Neural progenitor cell (in vitro differentiated cells): ENCODE measurements around the gene TICAM1.

Experiments used
- EZH2 ChIP-seq: fragments of 200-600 bp; sonication (generic); IDR thresholded peaks from 2 replicates; pipeline ENCODE4 v1.6.1; 2017; ENCODE audit warnings: antibody characterized with exemption, mild to moderate bottlenecking, moderate library complexity
- EZH2phosphoT487 ChIP-seq: fragments of 200-600 bp; sonication (generic); IDR thresholded peaks from 2 replicates; pipeline ENCODE4 v1.6.1; 2017; ENCODE audit warnings: antibody characterized with exemption
- TF ChIP-seq, protein P1 (sequence below): fragments of 200-600 bp; sonication (generic); IDR thresholded peaks from 2 replicates; pipeline ENCODE4 v1.5.1; 2017; ENCODE audit warnings: antibody characterized with exemption, mild to moderate bottlenecking

DNA sequence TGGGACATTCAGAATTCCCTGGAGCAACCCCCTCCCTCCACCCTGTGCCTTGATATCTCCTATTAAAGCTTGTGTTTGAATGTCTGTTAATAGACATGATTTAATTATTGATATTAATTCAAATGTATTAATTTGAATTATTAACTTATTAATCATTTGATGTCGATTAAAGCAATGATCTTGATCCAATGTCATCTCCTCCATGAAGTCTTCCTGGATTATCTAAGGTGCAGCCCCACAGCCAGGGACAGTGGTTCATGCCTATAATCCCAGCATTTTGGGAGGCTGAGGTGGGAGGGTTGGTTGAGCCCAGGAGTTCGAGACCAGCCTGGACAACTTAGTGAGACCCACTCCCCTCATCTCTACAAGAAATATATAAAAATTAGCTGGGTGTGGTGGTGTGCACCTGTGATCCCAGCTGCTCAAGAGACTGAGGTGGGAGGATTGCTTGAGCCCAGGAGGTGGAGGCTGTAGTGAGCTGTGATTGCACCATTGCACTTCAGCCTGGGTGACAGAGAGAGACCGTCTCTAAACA lies 30.4 kb downstream of the TICAM1 start:
- TF ChIP-seq EZH2phosphoT487 = no peak
- TF ChIP-seq, protein P1, sequence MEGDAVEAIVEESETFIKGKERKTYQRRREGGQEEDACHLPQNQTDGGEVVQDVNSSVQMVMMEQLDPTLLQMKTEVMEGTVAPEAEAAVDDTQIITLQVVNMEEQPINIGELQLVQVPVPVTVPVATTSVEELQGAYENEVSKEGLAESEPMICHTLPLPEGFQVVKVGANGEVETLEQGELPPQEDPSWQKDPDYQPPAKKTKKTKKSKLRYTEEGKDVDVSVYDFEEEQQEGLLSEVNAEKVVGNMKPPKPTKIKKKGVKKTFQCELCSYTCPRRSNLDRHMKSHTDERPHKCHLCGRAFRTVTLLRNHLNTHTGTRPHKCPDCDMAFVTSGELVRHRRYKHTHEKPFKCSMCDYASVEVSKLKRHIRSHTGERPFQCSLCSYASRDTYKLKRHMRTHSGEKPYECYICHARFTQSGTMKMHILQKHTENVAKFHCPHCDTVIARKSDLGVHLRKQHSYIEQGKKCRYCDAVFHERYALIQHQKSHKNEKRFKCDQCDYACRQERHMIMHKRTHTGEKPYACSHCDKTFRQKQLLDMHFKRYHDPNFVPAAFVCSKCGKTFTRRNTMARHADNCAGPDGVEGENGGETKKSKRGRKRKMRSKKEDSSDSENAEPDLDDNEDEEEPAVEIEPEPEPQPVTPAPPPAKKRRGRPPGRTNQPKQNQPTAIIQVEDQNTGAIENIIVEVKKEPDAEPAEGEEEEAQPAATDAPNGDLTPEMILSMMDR = no peak
- no peak for TF ChIP-seq EZH2
